Measurements from ENCODE around the gene DAAM1.

Gene DAAM1

GRCh38 chr14:59317346-59317745 is 128.9 kb downstream of the DAAM1 start:
- CTCF ChIA-PET: interaction anchor here (1.0 kb wide), 1 partner anchor 8 kb away, joined by 3 read pairs; no protein-coding TSS in a partner anchor
- DNase-seq (ENCODE audit: low read depth, low spot score): no peak
- H3K4me3 ChIP-seq (ENCODE audit: low read depth, low read length): no peak overlapping the region
- POLR2A ChIA-PET: no interaction called here
- TF ChIP-seq CTCF (IDR thresholded peaks at IDR 0.05; ENCODE audit: insufficient read depth, low read length, missing control alignments): no peak

- DNase-seq (ENCODE audit: low read depth, low spot score): no peak
- ChIA-PET POLR2A (no interaction called here), CTCF (interaction anchor here (0.9 to 1.0 kb wide), 2 partner anchors 9 to 35 kb away, joined by 3 read pairs; no protein-coding TSS in a partner anchor)
- no peak for TF ChIP-seq CTCF (IDR thresholded peaks at IDR 0.05; ENCODE audit: insufficient read depth, low read length, missing control alignments)
- H3K4me3 ChIP-seq (ENCODE audit: low read depth, low read length): no peak overlapping the region
Observed at GRCh38 chr14:59317798-59318505, 129.5 kb downstream of the DAAM1 start.

- POLR2A ChIA-PET: no interaction called here
- CTCF ChIA-PET: interaction anchor here (0.9 to 1.3 kb wide), 4 partner anchors 10 to 193 kb away, joined by 3 read pairs; no protein-coding TSS in a partner anchor
- H3K4me3 ChIP-seq (ENCODE audit: low read depth, low read length): no peak overlapping the region
- no peak for TF ChIP-seq CTCF (IDR thresholded peaks at IDR 0.05; ENCODE audit: insufficient read depth, low read length, missing control alignments)
- no peak for DNase-seq (ENCODE audit: low read depth, low spot score)
Observed at GRCh38 chr14:59318908-59319307, 130.4 kb downstream of the DAAM1 start.

- ChIA-PET POLR2A (no interaction called here), CTCF (interaction anchor here (1.4 to 2.4 kb wide), 3 partner anchors 10 to 191 kb away, joined by 3 to 6 read pairs (median 4); no protein-coding TSS in a partner anchor)
- no peak for DNase-seq (ENCODE audit: low read depth, low spot score)
- TF ChIP-seq CTCF (IDR thresholded peaks at IDR 0.05; ENCODE audit: insufficient read depth, low read length, missing control alignments): no peak
- no peak overlapping the region for H3K4me3 ChIP-seq (ENCODE audit: low read depth, low read length)
Observed at GRCh38 chr14:59320361-59320760, 131.9 kb downstream of the DAAM1 start.

GRCh38 chr14:59320763-59321625 is 132.5 kb downstream of the DAAM1 start:
- ChIA-PET CTCF (interaction anchor here (1.4 to 2.4 kb wide), 3 partner anchors 9 to 192 kb away, joined by 3 to 6 read pairs (median 4); no protein-coding TSS in a partner anchor), POLR2A (no interaction called here)
- H3K4me3 ChIP-seq (ENCODE audit: low read depth, low read length): no peak overlapping the region
- no peak for DNase-seq (ENCODE audit: low read depth, low spot score)
- TF ChIP-seq CTCF (IDR thresholded peaks at IDR 0.05; ENCODE audit: insufficient read depth, low read length, missing control alignments): no peak

- no peak for DNase-seq (ENCODE audit: low read depth, low spot score)
- no peak overlapping the region for H3K4me3 ChIP-seq (ENCODE audit: low read depth, low read length)
- no peak for TF ChIP-seq CTCF (IDR thresholded peaks at IDR 0.05; ENCODE audit: insufficient read depth, low read length, missing control alignments)
- CTCF ChIA-PET: interaction anchor here (1.6 to 2.4 kb wide), 2 partner anchors 9 to 122 kb away, joined by 4 to 6 read pairs; no protein-coding TSS in a partner anchor
- POLR2A ChIA-PET: no interaction called here
Observed at GRCh38 chr14:59321626-59321949, 133.1 kb downstream of the DAAM1 start.
